SU-DHL-6 (cell line): ENCODE data around the gene CASKIN2.

Experiments
- H2AFZ ChIP-seq: fragments of 200-600 bp; sonication (generic); 2 replicates; pipeline ENCODE4 v1.6.1; 2014; ENCODE audit warnings: low read depth, mild to moderate bottlenecking, moderate library complexity, mixed read lengths, antibody characterized with exemption, low read length; ENCODE audit not compliant: severe bottlenecking
- H3F3A ChIP-seq: fragments of 200-600 bp; shearing (Covaris generic); 2 replicates; pipeline ENCODE4 v1.6.0; 2016; ENCODE audit warnings: antibody characterized with exemption, mild to moderate bottlenecking; ENCODE audit not compliant: insufficient read depth
- H3K27ac ChIP-seq: fragments of 200-600 bp; sonication (generic); 2 replicates; pipeline ENCODE4 v1.5.1; 2016; ENCODE audit warnings: low read depth, mild to moderate bottlenecking, low read length, moderate library complexity, mixed read lengths
- H3K27me3 ChIP-seq: fragments of 200-600 bp; sonication (generic), shearing (Covaris generic); 2 replicates; pipeline ENCODE4 v1.6.0; 2014; ENCODE audit warnings: mild to moderate bottlenecking, low read length
- H3K36me3 ChIP-seq: fragments of 200-600 bp; sonication (generic); 2 replicates; pipeline ENCODE4 v1.6.1; 2014; ENCODE audit warnings: mild to moderate bottlenecking, low read length, mixed read lengths
- H3K4me2 ChIP-seq: fragments of 300-600, 200-600 bp; shearing (Covaris generic), sonication (generic); 2 replicates; pipeline ENCODE4 v1.6.0; 2014; ENCODE audit warnings: low read length, low read depth, mild to moderate bottlenecking; ENCODE audit not compliant: poor library complexity, severe bottlenecking
- H3K4me3 ChIP-seq: fragments of 200-600 bp; sonication (generic); 2 replicates; pipeline ENCODE4 v1.5.1; 2014; ENCODE audit warnings: antibody characterized with exemption, low read length, mild to moderate bottlenecking, mixed read lengths; ENCODE audit not compliant: insufficient read depth, poor library complexity, severe bottlenecking
- H3K79me2 ChIP-seq: fragments of 200-600 bp; sonication (generic); 2 replicates; pipeline ENCODE4 v1.6.1; 2014; ENCODE audit warnings: mild to moderate bottlenecking, low read length, moderate library complexity; ENCODE audit not compliant: insufficient read depth
- H3K9ac ChIP-seq: fragments of 200-600 bp; sonication (generic); 2 replicates; pipeline ENCODE4 v1.7.0; 2014; ENCODE audit warnings: mild to moderate bottlenecking, low read length
- H3K9me2 ChIP-seq: fragments of 200-600 bp; sonication (generic); replicated peaks from 2 replicates; pipeline ENCODE4 v1.6.1; 2014; ENCODE audit warnings: low read length; ENCODE audit not compliant: insufficient read depth
- H3K9me3 ChIP-seq: fragments of 200-600 bp; sonication (generic); 2 replicates; pipeline ENCODE4 v1.6.1; 2014; ENCODE audit warnings: low read length, mixed read lengths; ENCODE audit not compliant: insufficient read depth
- H4K20me1 ChIP-seq: fragments of 200-600 bp; sonication (generic); 2 replicates; pipeline ENCODE4 v1.6.1; 2014; ENCODE audit warnings: low read depth, mild to moderate bottlenecking, antibody characterized with exemption, low read length, moderate library complexity, mixed read lengths
- EZH2phosphoT487 ChIP-seq: fragments of 200-600 bp; sonication (generic), shearing (Covaris generic); conservative IDR thresholded peaks from 2 replicates; pipeline ENCODE4 v1.6.1; 2018; ENCODE audit warnings: mild to moderate bottlenecking, antibody characterized with exemption, low read length, moderate library complexity, mixed read lengths
- TF ChIP-seq, protein P1 (sequence below): fragments of 200-600 bp; sonication (generic); IDR thresholded peaks from one replicate; pipeline ENCODE4 v1.5.1; 2017; ENCODE audit warnings: antibody characterized with exemption, mild to moderate bottlenecking, low read length, moderate library complexity; ENCODE audit not compliant: insufficient read depth, poor library complexity, severe bottlenecking

Gene CASKIN2

DNA sequence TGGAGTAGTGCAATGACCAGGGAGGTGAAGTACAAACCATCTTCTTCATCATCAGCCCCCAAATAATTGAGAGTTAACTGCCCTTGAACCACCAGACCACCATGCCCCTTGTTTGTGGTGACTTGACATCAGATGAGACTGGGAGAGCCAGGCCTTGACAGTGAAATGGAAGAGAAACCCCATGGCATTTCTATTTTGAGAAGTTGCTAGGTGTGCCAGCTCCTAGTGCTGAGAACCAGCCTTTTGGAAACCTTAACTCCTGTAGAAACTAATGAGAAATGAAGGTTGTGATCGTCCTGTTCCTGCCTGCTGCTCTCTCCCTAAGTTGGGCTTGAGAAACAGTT, 56.1 kb downstream of the CASKIN2 start:
- Histone ChIP-seq H3K36me3 (no peaks in the 10 kb centered on the region), H3K4me2 (peak overlapping the region; percentile 11), H3F3A (no peaks in the 10 kb centered on the region), H3K4me3 (no peak overlapping the region), H3K27ac (no peak overlapping the region), H3K9ac (no peak overlapping the region), H2AFZ (no peak overlapping the region), H3K27me3 (no peaks in the 10 kb centered on the region), H4K20me1 (no peaks in the 10 kb centered on the region), H3K9me2 (no peaks in the 10 kb centered on the region), H3K79me2 (0 out of 2 replicates have a peak, but pooled peaks cover 4% of the 10 kb centered on the region), H3K9me3 (no peaks in the 10 kb centered on the region)
- TF ChIP-seq, protein P1, sequence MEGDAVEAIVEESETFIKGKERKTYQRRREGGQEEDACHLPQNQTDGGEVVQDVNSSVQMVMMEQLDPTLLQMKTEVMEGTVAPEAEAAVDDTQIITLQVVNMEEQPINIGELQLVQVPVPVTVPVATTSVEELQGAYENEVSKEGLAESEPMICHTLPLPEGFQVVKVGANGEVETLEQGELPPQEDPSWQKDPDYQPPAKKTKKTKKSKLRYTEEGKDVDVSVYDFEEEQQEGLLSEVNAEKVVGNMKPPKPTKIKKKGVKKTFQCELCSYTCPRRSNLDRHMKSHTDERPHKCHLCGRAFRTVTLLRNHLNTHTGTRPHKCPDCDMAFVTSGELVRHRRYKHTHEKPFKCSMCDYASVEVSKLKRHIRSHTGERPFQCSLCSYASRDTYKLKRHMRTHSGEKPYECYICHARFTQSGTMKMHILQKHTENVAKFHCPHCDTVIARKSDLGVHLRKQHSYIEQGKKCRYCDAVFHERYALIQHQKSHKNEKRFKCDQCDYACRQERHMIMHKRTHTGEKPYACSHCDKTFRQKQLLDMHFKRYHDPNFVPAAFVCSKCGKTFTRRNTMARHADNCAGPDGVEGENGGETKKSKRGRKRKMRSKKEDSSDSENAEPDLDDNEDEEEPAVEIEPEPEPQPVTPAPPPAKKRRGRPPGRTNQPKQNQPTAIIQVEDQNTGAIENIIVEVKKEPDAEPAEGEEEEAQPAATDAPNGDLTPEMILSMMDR = no peak
- no peak for TF ChIP-seq EZH2phosphoT487

GRCh38 chr17:75457047-75457654, 58.2 kb downstream of the CASKIN2 start:
- no peaks in the 10 kb centered on the region for H3F3A ChIP-seq
- no peaks in the 10 kb centered on the region for H3K27me3 ChIP-seq
- peak overlapping the region; percentile 82 for H3K9ac ChIP-seq
- H4K20me1 ChIP-seq = no peaks in the 10 kb centered on the region
- H3K27ac ChIP-seq = no peak overlapping the region
- no peaks in the 10 kb centered on the region for H3K36me3 ChIP-seq
- TF ChIP-seq, protein P1 = no peak
- no peak for TF ChIP-seq EZH2phosphoT487
- peak overlapping the region; percentile 91 for H3K4me3 ChIP-seq
- H3K4me2 ChIP-seq = peak overlapping the region; percentile 63
- H3K79me2 ChIP-seq = 0 out of 2 replicates have a peak, but pooled peaks cover under 1% of the 10 kb centered on the region
- H2AFZ ChIP-seq = peak overlapping the region; percentile 85
- H3K9me3 ChIP-seq = no peaks in the 10 kb centered on the region
- no peaks in the 10 kb centered on the region for H3K9me2 ChIP-seq

GRCh38 chr17:75456417-75457046, 58.8 kb downstream of the CASKIN2 start, which contains the start of gene TMEM94:
Gene TMEM94 (plus strand): TSS chr17:75456635. CDS start chr17:75471906, 15,271 bp downstream.
- H3K36me3 ChIP-seq = no peaks in the 10 kb centered on the region
- no peaks in the 10 kb centered on the region for H3K79me2 ChIP-seq
- H3K9me3 ChIP-seq = no peaks in the 10 kb centered on the region
- no peak for TF ChIP-seq EZH2phosphoT487
- TF ChIP-seq, protein P1 = no peak
- H3K27ac ChIP-seq = no peak within 1 kb of the TSS
- peak within 1 kb of the TSS; percentile 82 for H3K9ac ChIP-seq
- no peaks in the 10 kb centered on the region for H3K9me2 ChIP-seq
- H3K4me3 ChIP-seq = peak within 1 kb of the TSS; percentile 91
- H3K4me2 ChIP-seq = peak within 1 kb of the TSS; percentile 83
- no peaks in the 10 kb centered on the region for H3F3A ChIP-seq
- H2AFZ ChIP-seq = peak within 1 kb of the TSS; percentile 94
- H4K20me1 ChIP-seq = no peaks in the 10 kb centered on the region
- H3K27me3 ChIP-seq = no peaks in the 10 kb centered on the region
